ENCODE measurements around the gene ACOX3. TPM values are rescaled to one million over a fixed set of nuclear protein-coding genes. Genes with fewer than 3 reads are reported as not detected.

Gene ACOX3
- total and polyA plus RNA-seq, 9 of the 15 experiments (the other 6 are each of a cell fraction or from before 2014, with no cell fraction given), result 0.68 to 7.3 (median 3.7) TPM

- TF ChIP-seq PPARD (CRISPR knock-in tag; IDR thresholded peaks at IDR 0.05) (no peak), NR1H2 (CRISPR knock-in tag; IDR thresholded peaks at IDR 0.05) (no peak), NUFIP1 (IDR thresholded peaks at IDR 0.05; ENCODE audit: partially characterized antibody) (peak; percentile 51), ZHX1 (conservative IDR thresholded peaks at IDR 0.05; ENCODE audit: low read length) (no peak), FOXK1 (CRISPR knock-in tag; IDR thresholded peaks at IDR 0.05; ENCODE audit: borderline replicate concordance) (no peak), HDAC2 (IDR thresholded peaks at IDR 0.05) (peak; percentile 62; the same call in 1 of the 2 replicates), MYBL2 (IDR thresholded peaks at IDR 0.05; ENCODE audit: low read depth) (no peak), MYBL2 (CRISPR knock-in tag; IDR thresholded peaks at IDR 0.05; ENCODE audit: borderline replicate concordance) (no peak), ZNF184 (CRISPR knock-in tag; IDR thresholded peaks at IDR 0.05) (no peak), ZNF146 (CRISPR knock-in tag; IDR thresholded peaks at IDR 0.05; ENCODE audit: unreplicated experiment) (no peak), ZNF77 (CRISPR knock-in tag; IDR thresholded peaks at IDR 0.05) (no peak), CHD1 (IDR thresholded peaks at IDR 0.05; ENCODE audit: low read length) (no peak), MAFF (IDR thresholded peaks at IDR 0.05; ENCODE audit: low read length) (peak; percentile 32; the same call in 1 of the 2 replicates), PRDM10 (IDR thresholded peaks at IDR 0.05; ENCODE audit: partially characterized antibody) (peak; percentile 58), PTTG1 (tag; IDR thresholded peaks at IDR 0.05; ENCODE audit: low read depth) (no peak), YY1 (IDR thresholded peaks at IDR 0.05; ENCODE audit: borderline replicate concordance in 1 of 3, control insufficient read depth in 1 of 3, extremely low read depth in 1 of 3, insufficient read depth in 3 of 3, insufficient read length in 1 of 3, insufficient replicate concordance in 2 of 3, low read depth in 1 of 3, low read length in 2 of 3) (no peak), BHLHE40 (IDR thresholded peaks at IDR 0.05; ENCODE audit: low read length) (peak; percentile 67), ARID1B (IDR thresholded peaks at IDR 0.05) (peak; percentile 86), ZNF398 (CRISPR knock-in tag; IDR thresholded peaks at IDR 0.05) (no peak)
Measured at GRCh38 chr4:8478801-8479744, 38.5 kb upstream of the ACOX3 start (continued).

Data from K562 (cell line).